NCI-H345 (cell line): Measurements from ENCODE around the gene USH2A.

Experiments used
- DNase-seq: peaks from one replicate; lab custom pipeline; 2025; lab: John Stamatoyannopoulos, UW

USH2A gene

GRCh38 chr1:216270086-216270773, 153.0 kb downstream of the USH2A start:
- no peak for DNase-seq

GRCh38 chr1:216261631-216262030, 161.6 kb downstream of the USH2A start:
- no peak for DNase-seq

GRCh38 chr1:216258856-216259255, 164.4 kb downstream of the USH2A start:
- DNase-seq, result no peak

- no peak for DNase-seq
These were observed 164.9 kb downstream of the USH2A start for GRCh38 chr1:216258386-216258785.

- no peak for DNase-seq
These were observed 172.4 kb downstream of the USH2A start for GRCh38 chr1:216250861-216251260.

- DNase-seq, result no peak
These were observed 174.6 kb downstream of the USH2A start for GRCh38 chr1:216248628-216249027.

GRCh38 chr1:216247937-216248336, 175.3 kb downstream of the USH2A start:
- no peak for DNase-seq

- DNase-seq, result no peak
These were observed 176.6 kb downstream of the USH2A start for GRCh38 chr1:216246577-216247203.

- DNase-seq, result no peak
These were observed 184.4 kb downstream of the USH2A start for GRCh38 chr1:216238844-216239243.

GRCh38 chr1:216237927-216238542, 185.2 kb downstream of the USH2A start:
- no peak for DNase-seq

- peak; percentile 53 for DNase-seq
These were observed 199.0 kb downstream of the USH2A start for GRCh38 chr1:216224233-216224632.

GRCh38 chr1:216223486-216223885, 199.8 kb downstream of the USH2A start:
- peak; percentile 10 for DNase-seq

GRCh38 chr1:216222288-216222687, 201.0 kb downstream of the USH2A start:
- DNase-seq, result no peak

GRCh38 chr1:216221260-216221700, 202.0 kb downstream of the USH2A start:
- peak; percentile 86 for DNase-seq

- no peak for DNase-seq
These were observed 206.9 kb downstream of the USH2A start for GRCh38 chr1:216216305-216216704.

GRCh38 chr1:216215169-216215568, 208.1 kb downstream of the USH2A start:
- no peak for DNase-seq

GRCh38 chr1:216212826-216213225, 210.4 kb downstream of the USH2A start:
- no peak for DNase-seq

- DNase-seq, result no peak
These were observed 213.2 kb downstream of the USH2A start for GRCh38 chr1:216210081-216210480.

GRCh38 chr1:216209125-216209524, 214.1 kb downstream of the USH2A start:
- DNase-seq, result no peak

- DNase-seq, result no peak
These were observed 216.1 kb downstream of the USH2A start for GRCh38 chr1:216207154-216207553.

- DNase-seq, result no peak
These were observed 218.1 kb downstream of the USH2A start for GRCh38 chr1:216205176-216205575.

GRCh38 chr1:216201946-216202345, 221.3 kb downstream of the USH2A start:
- no peak for DNase-seq

GRCh38 chr1:216200941-216201340, 222.3 kb downstream of the USH2A start:
- DNase-seq, result no peak
